ENCODE measurements around the gene NFIC. TPM values are rescaled to one million over a fixed set of nuclear protein-coding genes. Genes with fewer than 3 reads are reported as not detected.

The NFIC gene
- total and polyA plus RNA-seq, 10 of the 15 experiments (the other 5 are each of a cell fraction or from before 2014, with no cell fraction given) = 0.71 to 53.5 (median 10.2) TPM

DNA sequence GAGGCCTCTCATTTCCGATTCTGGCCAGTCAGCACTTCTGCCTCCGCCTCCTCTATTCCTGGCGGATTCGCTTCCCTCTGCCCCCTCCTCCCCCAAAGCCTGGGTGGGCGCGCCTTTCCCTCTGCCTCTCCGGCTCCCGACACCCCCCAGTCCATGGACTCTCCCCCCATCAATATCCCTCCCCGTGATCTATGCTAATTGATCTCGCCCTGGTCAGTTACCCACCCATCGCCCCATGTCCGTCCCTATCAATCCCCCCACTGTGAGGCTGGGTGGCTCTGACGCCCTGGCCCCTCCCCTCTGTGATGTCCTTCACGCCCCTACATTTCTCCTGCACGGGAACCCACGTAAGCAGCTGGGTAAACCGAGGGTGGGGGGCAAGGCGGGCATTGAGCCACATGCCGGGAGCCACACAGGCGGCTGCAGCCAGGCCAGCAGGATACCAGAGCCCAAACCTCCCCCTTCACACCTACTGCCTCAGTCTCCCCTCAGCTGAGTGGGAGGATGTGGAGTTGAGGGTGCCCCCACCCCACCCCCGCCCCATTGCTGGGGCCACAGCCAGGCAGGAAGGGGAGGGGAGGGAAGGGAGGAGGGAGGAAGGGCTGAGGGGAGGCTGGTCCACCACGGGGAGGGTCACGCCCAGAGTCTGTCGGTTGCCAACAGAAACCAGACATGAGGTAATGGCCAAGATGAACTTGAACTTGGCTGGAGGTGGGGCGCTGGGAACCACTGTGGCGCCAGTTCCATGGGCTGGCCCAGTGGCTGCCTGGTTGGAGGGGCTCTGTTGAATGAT lies 92.9 kb downstream of the NFIC start:
- no peak overlapping the region for H2AFZ ChIP-seq (ENCODE audit: control insufficient read depth, low read depth, low read length)
- H4K20me1 ChIP-seq (ENCODE audit: control insufficient read depth, insufficient read depth) = no peaks in the 10 kb centered on the region
- no peaks in the 10 kb centered on the region for H3K4me1 ChIP-seq (ENCODE audit: control insufficient read depth, insufficient read depth, low read length)
- no peaks in the 10 kb centered on the region for H3K27me3 ChIP-seq (replicated peaks in 1 of 2; ENCODE audit: control insufficient read depth in 2 of 2, insufficient read depth in 2 of 2, low read length in 1 of 2)
- BruUV-seq (replicated peaks) = no TSS peak
- H3K36me3 ChIP-seq (ENCODE audit: control insufficient read depth in 2 of 2, insufficient read depth in 2 of 2, low read length in 1 of 2) = peaks cover 8 to 18% of the 10 kb centered on the region in 2 experiments; a peak in 3 of 4 replicates
- ChIA-PET CTCF (no interaction called here), SMC1A (ENCODE audit: uncharacterized antibody, unreplicated experiment) (no interaction called here), RAD21 (ENCODE audit: unreplicated experiment) (no interaction called here), POLR2A (interaction anchor here (0.5 kb wide), 1 partner anchor 173 kb away, joined by 3 read pairs; no protein-coding TSS in a partner anchor)
- WGBS (ENCODE audit: insufficient coverage, insufficient replicate concordance, low lambda C conversion rate, missing lambda C conversion rate) = 85% methylated on average over 25 of the region's 26 CpGs
- TF ChIP-seq YBX1 (IDR thresholded peaks at IDR 0.05) = no peak
- TF ChIP-seq, protein P1, sequence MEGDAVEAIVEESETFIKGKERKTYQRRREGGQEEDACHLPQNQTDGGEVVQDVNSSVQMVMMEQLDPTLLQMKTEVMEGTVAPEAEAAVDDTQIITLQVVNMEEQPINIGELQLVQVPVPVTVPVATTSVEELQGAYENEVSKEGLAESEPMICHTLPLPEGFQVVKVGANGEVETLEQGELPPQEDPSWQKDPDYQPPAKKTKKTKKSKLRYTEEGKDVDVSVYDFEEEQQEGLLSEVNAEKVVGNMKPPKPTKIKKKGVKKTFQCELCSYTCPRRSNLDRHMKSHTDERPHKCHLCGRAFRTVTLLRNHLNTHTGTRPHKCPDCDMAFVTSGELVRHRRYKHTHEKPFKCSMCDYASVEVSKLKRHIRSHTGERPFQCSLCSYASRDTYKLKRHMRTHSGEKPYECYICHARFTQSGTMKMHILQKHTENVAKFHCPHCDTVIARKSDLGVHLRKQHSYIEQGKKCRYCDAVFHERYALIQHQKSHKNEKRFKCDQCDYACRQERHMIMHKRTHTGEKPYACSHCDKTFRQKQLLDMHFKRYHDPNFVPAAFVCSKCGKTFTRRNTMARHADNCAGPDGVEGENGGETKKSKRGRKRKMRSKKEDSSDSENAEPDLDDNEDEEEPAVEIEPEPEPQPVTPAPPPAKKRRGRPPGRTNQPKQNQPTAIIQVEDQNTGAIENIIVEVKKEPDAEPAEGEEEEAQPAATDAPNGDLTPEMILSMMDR (IDR thresholded peaks at IDR 0.05 in 2 of 3, conservative IDR thresholded peaks at IDR 0.05 in 1 of 3; ENCODE audit: control insufficient read depth in 2 of 3, extremely low read depth in 1 of 3, insufficient read depth in 1 of 3, low read depth in 3 of 3, low read length in 3 of 3) = no peak
- no peak for TF ChIP-seq SREBF1 (IDR thresholded peaks at IDR 0.05; ENCODE audit: low read length)
- TF ChIP-seq, protein P2, sequence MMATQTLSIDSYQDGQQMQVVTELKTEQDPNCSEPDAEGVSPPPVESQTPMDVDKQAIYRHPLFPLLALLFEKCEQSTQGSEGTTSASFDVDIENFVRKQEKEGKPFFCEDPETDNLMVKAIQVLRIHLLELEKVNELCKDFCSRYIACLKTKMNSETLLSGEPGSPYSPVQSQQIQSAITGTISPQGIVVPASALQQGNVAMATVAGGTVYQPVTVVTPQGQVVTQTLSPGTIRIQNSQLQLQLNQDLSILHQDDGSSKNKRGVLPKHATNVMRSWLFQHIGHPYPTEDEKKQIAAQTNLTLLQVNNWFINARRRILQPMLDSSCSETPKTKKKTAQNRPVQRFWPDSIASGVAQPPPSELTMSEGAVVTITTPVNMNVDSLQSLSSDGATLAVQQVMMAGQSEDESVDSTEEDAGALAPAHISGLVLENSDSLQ (IDR thresholded peaks at IDR 0.05) = no peak
- no peak for TF ChIP-seq LARP7 (IDR thresholded peaks at IDR 0.05)
- TF ChIP-seq ZSCAN29 (IDR thresholded peaks at IDR 0.05) = no peak
- TF ChIP-seq TAF1 (IDR thresholded peaks at IDR 0.05; ENCODE audit: borderline replicate concordance, low read depth, low read length) = no peak
- no peak for TF ChIP-seq BACH1 (IDR thresholded peaks at IDR 0.05; ENCODE audit: borderline replicate concordance)
- TF ChIP-seq, protein P3, sequence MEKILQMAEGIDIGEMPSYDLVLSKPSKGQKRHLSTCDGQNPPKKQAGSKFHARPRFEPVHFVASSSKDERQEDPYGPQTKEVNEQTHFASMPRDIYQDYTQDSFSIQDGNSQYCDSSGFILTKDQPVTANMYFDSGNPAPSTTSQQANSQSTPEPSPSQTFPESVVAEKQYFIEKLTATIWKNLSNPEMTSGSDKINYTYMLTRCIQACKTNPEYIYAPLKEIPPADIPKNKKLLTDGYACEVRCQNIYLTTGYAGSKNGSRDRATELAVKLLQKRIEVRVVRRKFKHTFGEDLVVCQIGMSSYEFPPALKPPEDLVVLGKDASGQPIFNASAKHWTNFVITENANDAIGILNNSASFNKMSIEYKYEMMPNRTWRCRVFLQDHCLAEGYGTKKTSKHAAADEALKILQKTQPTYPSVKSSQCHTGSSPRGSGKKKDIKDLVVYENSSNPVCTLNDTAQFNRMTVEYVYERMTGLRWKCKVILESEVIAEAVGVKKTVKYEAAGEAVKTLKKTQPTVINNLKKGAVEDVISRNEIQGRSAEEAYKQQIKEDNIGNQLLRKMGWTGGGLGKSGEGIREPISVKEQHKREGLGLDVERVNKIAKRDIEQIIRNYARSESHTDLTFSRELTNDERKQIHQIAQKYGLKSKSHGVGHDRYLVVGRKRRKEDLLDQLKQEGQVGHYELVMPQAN (conservative IDR thresholded peaks at IDR 0.05) = no peak
- TF ChIP-seq, protein P4, sequence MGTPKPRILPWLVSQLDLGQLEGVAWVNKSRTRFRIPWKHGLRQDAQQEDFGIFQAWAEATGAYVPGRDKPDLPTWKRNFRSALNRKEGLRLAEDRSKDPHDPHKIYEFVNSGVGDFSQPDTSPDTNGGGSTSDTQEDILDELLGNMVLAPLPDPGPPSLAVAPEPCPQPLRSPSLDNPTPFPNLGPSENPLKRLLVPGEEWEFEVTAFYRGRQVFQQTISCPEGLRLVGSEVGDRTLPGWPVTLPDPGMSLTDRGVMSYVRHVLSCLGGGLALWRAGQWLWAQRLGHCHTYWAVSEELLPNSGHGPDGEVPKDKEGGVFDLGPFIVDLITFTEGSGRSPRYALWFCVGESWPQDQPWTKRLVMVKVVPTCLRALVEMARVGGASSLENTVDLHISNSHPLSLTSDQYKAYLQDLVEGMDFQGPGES (IDR thresholded peaks at IDR 0.05) = no peak
- no peak for TF ChIP-seq GABPA (IDR thresholded peaks at IDR 0.05; ENCODE audit: low read depth)
- no peak overlapping the region for H3K27ac ChIP-seq (ENCODE audit: control insufficient read depth, insufficient read depth)
- H3K79me2 ChIP-seq (ENCODE audit: control insufficient read depth, insufficient read depth, low read length) = no peaks in the 10 kb centered on the region
- no peaks in the 10 kb centered on the region for H3K9me3 ChIP-seq (replicated peaks; ENCODE audit: control insufficient read depth, insufficient read depth, low read length)
- DNase-seq (ENCODE audit: low read depth, low spot score) = no peak
- FAIRE-seq = no peak
- ATAC-seq = peak; percentile 23; the same call in 2 of the 3 replicates
- no peak overlapping the region for H3K4me3 ChIP-seq
- no peak overlapping the region for H3K9ac ChIP-seq (ENCODE audit: control insufficient read depth, insufficient read depth, low read length)
- no peak overlapping the region for H3K4me2 ChIP-seq (ENCODE audit: control insufficient read depth, insufficient read depth)
- intact Hi-C loops (cut with micrococcal nuclease; ENCODE audit: unreplicated experiment) = no loop called here
- in situ Hi-C loops (cut with MboI) = no loop called here
